ENCODE results near the gene SNX19.
"Not testable (repeated sequence)": the region's sequence is repeated elsewhere in the genome, so short reads cannot be mapped to it uniquely, and the experiment has no call there.

Gene SNX19

GRCh38 chr11:130916238-130916855 lies at the start of gene SNX19:
Gene SNX19 (minus strand): TSS chr11:130916479. CDS start chr11:130915939, 540 bp downstream.
- peak; percentile 53 for DNase-seq (ENCODE audit: low spot score)

GRCh38 chr11:130964058-130964792 lies 47.9 kb upstream of the SNX19 start:
- DNase-seq (ENCODE audit: low spot score) = no peak

GRCh38 chr11:130947889-130948288 lies 31.6 kb upstream of the SNX19 start:
- no peak for DNase-seq (ENCODE audit: low spot score)

- DNase-seq (ENCODE audit: low spot score) = no peak
Measured at GRCh38 chr11:130947481-130947880, 31.2 kb upstream of the SNX19 start.

- DNase-seq (ENCODE audit: low spot score) = no peak
Measured at GRCh38 chr11:130947058-130947457, 30.8 kb upstream of the SNX19 start.

GRCh38 chr11:130945896-130946295 lies 29.6 kb upstream of the SNX19 start:
- DNase-seq (ENCODE audit: low spot score) = no peak

- no peak for DNase-seq (ENCODE audit: low spot score)
Measured at GRCh38 chr11:130940706-130941105, 24.4 kb upstream of the SNX19 start.

- no peak for DNase-seq (ENCODE audit: low spot score)
Measured at GRCh38 chr11:130937051-130937450, 20.8 kb upstream of the SNX19 start.

- DNase-seq (ENCODE audit: low spot score) = no peak
Measured at GRCh38 chr11:130932086-130932712, 15.9 kb upstream of the SNX19 start.

GRCh38 chr11:130924750-130925149 lies 8.5 kb upstream of the SNX19 start:
- DNase-seq (ENCODE audit: low spot score) = no peak

- not testable (repeated sequence) for DNase-seq (ENCODE audit: low spot score)
Measured at GRCh38 chr11:130920612-130921011, 4.3 kb upstream of the SNX19 start.

GRCh38 chr11:130918081-130918480 lies 1.8 kb upstream of the SNX19 start:
- no peak for DNase-seq (ENCODE audit: low spot score)

GRCh38 chr11:130916910-130917309 lies 631 bp upstream of the SNX19 start:
- no peak for DNase-seq (ENCODE audit: low spot score)

- no peak for DNase-seq (ENCODE audit: low spot score)
Measured at GRCh38 chr11:130915603-130916237, 559 bp downstream of the SNX19 start.

- DNase-seq (ENCODE audit: low spot score) = no peak
Measured at GRCh38 chr11:130913268-130913667, 3.0 kb downstream of the SNX19 start.

GRCh38 chr11:130912552-130912951 lies 3.7 kb downstream of the SNX19 start:
- no peak for DNase-seq (ENCODE audit: low spot score)

GRCh38 chr11:130911306-130911705 lies 5.0 kb downstream of the SNX19 start:
- DNase-seq (ENCODE audit: low spot score) = no peak

- DNase-seq (ENCODE audit: low spot score) = no peak
Measured at GRCh38 chr11:130909650-130910049, 6.6 kb downstream of the SNX19 start.

GRCh38 chr11:130908770-130909625 lies 7.3 kb downstream of the SNX19 start:
- DNase-seq (ENCODE audit: low spot score) = no peak

- no peak for DNase-seq (ENCODE audit: low spot score)
Measured at GRCh38 chr11:130908061-130908460, 8.2 kb downstream of the SNX19 start.

- DNase-seq (ENCODE audit: low spot score) = no peak
Measured at GRCh38 chr11:130907229-130907628, 9.1 kb downstream of the SNX19 start.

- DNase-seq (ENCODE audit: low spot score) = no peak
Measured at GRCh38 chr11:130906616-130907015, 9.7 kb downstream of the SNX19 start.
